ENCODE measurements around the gene FAM168B. TPM values are rescaled to one million over a fixed set of nuclear protein-coding genes. Genes with fewer than 3 reads are reported as not detected.

Gene FAM168B
- polyA plus RNA-seq, 1 donor (not counting 4 experiments of a cell fraction or from before 2014, with no cell fraction given), result 50.8 TPM

DNA sequence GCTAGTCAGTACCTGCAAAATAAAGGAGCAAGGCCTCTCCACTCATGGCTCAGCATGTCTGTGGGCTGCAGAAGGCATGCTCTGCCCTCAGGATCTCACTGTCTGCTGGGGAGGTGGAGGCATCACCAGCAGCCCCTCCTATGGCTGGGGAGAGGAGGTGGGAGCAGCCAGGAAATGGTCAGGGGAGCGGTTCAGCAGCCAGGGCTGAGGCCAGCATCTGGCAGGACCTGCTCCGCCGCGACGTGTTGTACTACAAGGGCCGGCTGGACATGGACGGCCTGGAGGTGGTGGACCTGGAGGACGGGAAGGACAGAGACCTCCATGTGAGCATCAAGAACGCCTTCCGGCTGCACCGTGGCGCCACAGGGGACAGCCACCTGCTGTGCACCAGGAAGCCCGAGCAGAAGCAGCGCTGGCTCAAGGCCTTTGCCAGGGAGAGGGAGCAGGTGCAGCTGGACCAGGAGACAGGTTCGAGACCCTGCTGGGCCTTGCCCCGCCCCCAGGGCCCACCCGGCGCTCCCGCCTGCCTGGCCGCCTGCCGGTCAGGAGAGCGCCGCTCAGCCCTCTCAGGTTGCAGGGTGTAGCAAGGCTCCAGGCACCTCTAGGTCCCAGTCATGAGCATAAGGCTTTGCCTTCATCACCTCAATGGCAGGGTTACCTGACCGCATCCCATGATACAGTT is 49.0 kb downstream of the FAM168B start:
- TF ChIP-seq EZH2 (IDR thresholded peaks at IDR 0.05; ENCODE audit: low read length), result no peak
- TF ChIP-seq, protein P1, sequence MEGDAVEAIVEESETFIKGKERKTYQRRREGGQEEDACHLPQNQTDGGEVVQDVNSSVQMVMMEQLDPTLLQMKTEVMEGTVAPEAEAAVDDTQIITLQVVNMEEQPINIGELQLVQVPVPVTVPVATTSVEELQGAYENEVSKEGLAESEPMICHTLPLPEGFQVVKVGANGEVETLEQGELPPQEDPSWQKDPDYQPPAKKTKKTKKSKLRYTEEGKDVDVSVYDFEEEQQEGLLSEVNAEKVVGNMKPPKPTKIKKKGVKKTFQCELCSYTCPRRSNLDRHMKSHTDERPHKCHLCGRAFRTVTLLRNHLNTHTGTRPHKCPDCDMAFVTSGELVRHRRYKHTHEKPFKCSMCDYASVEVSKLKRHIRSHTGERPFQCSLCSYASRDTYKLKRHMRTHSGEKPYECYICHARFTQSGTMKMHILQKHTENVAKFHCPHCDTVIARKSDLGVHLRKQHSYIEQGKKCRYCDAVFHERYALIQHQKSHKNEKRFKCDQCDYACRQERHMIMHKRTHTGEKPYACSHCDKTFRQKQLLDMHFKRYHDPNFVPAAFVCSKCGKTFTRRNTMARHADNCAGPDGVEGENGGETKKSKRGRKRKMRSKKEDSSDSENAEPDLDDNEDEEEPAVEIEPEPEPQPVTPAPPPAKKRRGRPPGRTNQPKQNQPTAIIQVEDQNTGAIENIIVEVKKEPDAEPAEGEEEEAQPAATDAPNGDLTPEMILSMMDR (optimal IDR thresholded peaks at IDR 0.05 in 1 of 3, IDR thresholded peaks at IDR 0.05 in 1 of 3, conservative IDR thresholded peaks at IDR 0.05 in 1 of 3; ENCODE audit: extremely low read depth in 1 of 3, insufficient read depth in 2 of 3, low read length in 3 of 3), result no peak
- dilution Hi-C loops (cut with MboI; ENCODE audit: extremely low pct_ligation_motif_present, low sequenced_read_pairs), result no loop called here
- Histone ChIP-seq H3K9me1 (ENCODE audit: control insufficient read depth, extremely low read depth, insufficient read depth, low read length) (no peaks in the 10 kb centered on the region), H2AFZ (ENCODE audit: control insufficient read depth, low read length) (no peak overlapping the region), H3K4me1 (ENCODE audit: control insufficient read depth, extremely low read depth, insufficient read depth, low read length) (no peaks in the 10 kb centered on the region), H3K9me3 (ENCODE audit: control insufficient read depth, low read depth, low read length) (no peaks in the 10 kb centered on the region), H3K27me3 (ENCODE audit: control insufficient read depth, extremely low read depth, insufficient read depth, low read length) (no peaks in the 10 kb centered on the region), H3K27ac (ENCODE audit: control insufficient read depth, insufficient read depth, low read length) (no peak overlapping the region), H3K9ac (ENCODE audit: control insufficient read depth, extremely low read depth, insufficient read depth, low read length) (no peak overlapping the region), H3K36me3 (ENCODE audit: control insufficient read depth in 2 of 2, extremely low read depth in 1 of 2, insufficient read depth in 2 of 2, low read length in 2 of 2) (peaks cover 18 to 37% of the 10 kb centered on the region in 2 experiments), H3K4me3 (ENCODE audit: control insufficient read depth in 2 of 3, extremely low read depth in 1 of 3, insufficient read depth in 2 of 3, low read depth in 1 of 3, low read length in 3 of 3) (no peak overlapping the region), H4K20me1 (ENCODE audit: control insufficient read depth, extremely low read depth, insufficient read depth, low read length) (no peaks in the 10 kb centered on the region), H3K79me2 (ENCODE audit: control insufficient read depth, insufficient read depth, low read length) (no peaks in the 10 kb centered on the region), H3K4me2 (ENCODE audit: control insufficient read depth, extremely low read depth, insufficient read depth, low read depth, low read length) (no peak overlapping the region)
- FAIRE-seq (no peak), DNase-seq (ENCODE audit: low read depth, low spot score) (no peak)

DNA sequence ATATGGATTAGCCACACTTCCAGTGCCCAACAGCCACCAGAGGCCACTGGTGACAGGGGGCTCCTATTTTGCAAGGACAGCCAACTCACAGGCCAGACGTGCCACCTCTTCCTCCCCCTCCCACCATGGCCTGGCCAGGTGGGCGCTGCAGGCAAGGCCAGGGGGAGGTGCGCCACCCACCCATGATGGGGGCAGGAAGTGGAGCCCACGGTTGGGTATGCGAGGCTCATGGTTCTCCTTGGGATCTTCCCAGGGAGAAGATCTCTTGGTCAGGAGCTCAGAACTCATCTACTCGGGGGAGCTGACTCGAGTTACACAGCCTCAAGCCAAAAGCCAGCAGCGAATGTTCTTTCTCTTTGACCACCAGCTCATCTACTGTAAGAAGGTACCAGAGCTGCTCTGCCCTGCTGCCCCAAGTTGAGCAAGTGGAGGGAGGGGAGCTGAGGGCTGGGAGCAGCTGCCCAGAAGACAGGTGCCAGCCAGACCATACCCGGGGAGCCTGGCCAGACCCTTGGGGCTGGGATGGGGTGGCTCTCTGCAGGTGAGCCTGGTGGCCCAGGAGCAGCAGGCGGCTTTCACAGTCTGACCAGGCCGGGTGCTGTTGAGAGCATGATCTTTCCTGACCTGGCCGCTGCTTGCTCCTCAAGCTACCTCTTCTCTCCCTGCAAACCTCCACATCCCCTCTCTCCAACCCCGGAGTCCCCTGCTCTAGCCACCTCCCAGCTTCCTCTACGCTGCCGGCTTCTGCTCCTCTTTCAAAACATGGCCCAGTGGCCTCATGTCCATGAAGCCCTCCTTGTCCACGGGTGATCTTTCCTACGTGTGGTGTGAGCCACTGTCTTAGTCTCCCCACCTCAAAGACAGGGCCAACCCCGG is 49.8 kb downstream of the FAM168B start:
- Histone ChIP-seq H3K4me2 (ENCODE audit: control insufficient read depth, extremely low read depth, insufficient read depth, low read depth, low read length) (no peak overlapping the region), H4K20me1 (ENCODE audit: control insufficient read depth, extremely low read depth, insufficient read depth, low read length) (no peaks in the 10 kb centered on the region), H3K4me1 (ENCODE audit: control insufficient read depth, extremely low read depth, insufficient read depth, low read length) (no peaks in the 10 kb centered on the region), H3K27ac (ENCODE audit: control insufficient read depth, insufficient read depth, low read length) (no peak overlapping the region), H3K27me3 (ENCODE audit: control insufficient read depth, extremely low read depth, insufficient read depth, low read length) (no peaks in the 10 kb centered on the region), H3K4me3 (ENCODE audit: control insufficient read depth in 2 of 3, extremely low read depth in 1 of 3, insufficient read depth in 2 of 3, low read depth in 1 of 3, low read length in 3 of 3) (no peak overlapping the region), H2AFZ (ENCODE audit: control insufficient read depth, low read length) (no peak overlapping the region), H3K9ac (ENCODE audit: control insufficient read depth, extremely low read depth, insufficient read depth, low read length) (no peak overlapping the region), H3K9me1 (ENCODE audit: control insufficient read depth, extremely low read depth, insufficient read depth, low read length) (no peaks in the 10 kb centered on the region), H3K79me2 (ENCODE audit: control insufficient read depth, insufficient read depth, low read length) (no peaks in the 10 kb centered on the region), H3K9me3 (ENCODE audit: control insufficient read depth, low read depth, low read length) (no peaks in the 10 kb centered on the region), H3K36me3 (ENCODE audit: control insufficient read depth in 2 of 2, extremely low read depth in 1 of 2, insufficient read depth in 2 of 2, low read length in 2 of 2) (peaks cover 18 to 35% of the 10 kb centered on the region in 2 experiments)
- no peak for DNase-seq (ENCODE audit: low read depth, low spot score)
- TF ChIP-seq EZH2 (IDR thresholded peaks at IDR 0.05; ENCODE audit: low read length), result no peak
- TF ChIP-seq, protein P1 (optimal IDR thresholded peaks at IDR 0.05 in 1 of 3, IDR thresholded peaks at IDR 0.05 in 1 of 3, conservative IDR thresholded peaks at IDR 0.05 in 1 of 3; ENCODE audit: extremely low read depth in 1 of 3, insufficient read depth in 2 of 3, low read length in 3 of 3), result no peak
- dilution Hi-C loops (cut with MboI; ENCODE audit: extremely low pct_ligation_motif_present, low sequenced_read_pairs), result no loop called here
- FAIRE-seq, result no peak

Measured in keratinocyte (primary cell).